Calu3 (cell line): ENCODE data around the gene WWOX. TPM values are rescaled to one million over a fixed set of nuclear protein-coding genes. Genes with fewer than 3 reads are reported as not detected.

Experiments
- BruUV-seq: library from RNA; stranded (reverse); fragments of 400-500 nt; replicated peaks from 2 replicates; lab custom pipeline; 2021; lab: Mats Ljungman, UMichigan
- CTCF ChIA-PET: fragments of 300-600 bp; sonication (Branson Sonifier 250); formaldehyde crosslinking; loops from one replicate; lab custom pipeline; 2022; ENCODE audit warnings: antibody characterized with exemption; lab: Charles Lee
- DNase-seq: peaks from one replicate; pipeline ENCODE4 v3.0.0; 2022
- H3K27ac Mint-ChIP-seq: one replicate; pipeline ENCODE4 v1.8.0; 2022; ENCODE audit warnings: mixed read lengths; ENCODE audit not compliant: unreplicated experiment
- H3K27me3 Mint-ChIP-seq: one replicate; pipeline ENCODE4 v1.8.0; 2022; ENCODE audit warnings: mixed read lengths; ENCODE audit not compliant: unreplicated experiment
- H3K36me3 Mint-ChIP-seq: one replicate; pipeline ENCODE4 v1.8.0; 2022; ENCODE audit warnings: mild to moderate bottlenecking, moderate library complexity, mixed read lengths; ENCODE audit not compliant: insufficient read depth, unreplicated experiment
- H3K4me1 Mint-ChIP-seq: one replicate; pipeline ENCODE4 v1.8.0; 2022; ENCODE audit warnings: mild to moderate bottlenecking, low read depth, mixed read lengths; ENCODE audit not compliant: unreplicated experiment
- H3K4me3 Mint-ChIP-seq: one replicate; pipeline ENCODE4 v1.8.0; 2022; ENCODE audit warnings: mild to moderate bottlenecking, low read depth, moderate library complexity, mixed read lengths; ENCODE audit not compliant: unreplicated experiment
- H3K9me3 Mint-ChIP-seq: one replicate; pipeline ENCODE4 v1.8.0; 2022; ENCODE audit warnings: low read depth, mixed read lengths; ENCODE audit not compliant: unreplicated experiment
- intact Hi-C: fragments of 100-400 bp; cut with micrococcal nuclease; formaldehyde crosslinking; loops from one replicate; pipeline ENCODE4 v1.10.0; 2022; ENCODE audit not compliant: unreplicated experiment
- total RNA-seq: library from RNA; stranded (reverse); gene quantifications from 2 replicates; pipeline ENCODE4 v1.2.3, GENCODE V29; 2022
- TF ChIP-seq, protein P1 (sequence below): fragments of 200-600 bp; IDR thresholded peaks from one replicate; pipeline ENCODE4 v1.8.0; 2022; ENCODE audit warnings: antibody characterized with exemption; ENCODE audit not compliant: unreplicated experiment

The WWOX gene
- total RNA-seq, 1 experiment from 2014 or later, result 33.5 TPM

DNA sequence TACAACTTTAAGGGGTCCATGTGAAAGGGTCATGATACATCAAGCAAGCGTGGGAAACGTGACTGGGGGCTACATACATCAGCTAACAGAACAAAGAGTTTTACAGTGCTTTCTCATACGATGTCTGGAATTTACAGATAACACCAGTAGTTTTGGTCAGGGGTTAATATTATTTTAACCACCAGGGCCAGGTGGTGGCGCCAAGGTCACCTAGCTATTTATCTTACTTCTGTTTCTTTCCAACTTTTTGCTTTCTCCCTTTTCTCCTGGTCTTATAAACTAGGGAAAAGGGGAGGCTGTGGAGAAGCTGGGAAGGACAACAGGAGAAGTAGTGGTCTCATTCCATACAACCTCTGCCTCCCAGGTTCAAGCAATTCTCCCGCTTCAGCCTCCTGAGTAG is 39.2 kb upstream of the WWOX start:
- peaks cover 3% of the 10 kb centered on the region for H3K9me3 Mint-ChIP-seq
- TF ChIP-seq, protein P1, sequence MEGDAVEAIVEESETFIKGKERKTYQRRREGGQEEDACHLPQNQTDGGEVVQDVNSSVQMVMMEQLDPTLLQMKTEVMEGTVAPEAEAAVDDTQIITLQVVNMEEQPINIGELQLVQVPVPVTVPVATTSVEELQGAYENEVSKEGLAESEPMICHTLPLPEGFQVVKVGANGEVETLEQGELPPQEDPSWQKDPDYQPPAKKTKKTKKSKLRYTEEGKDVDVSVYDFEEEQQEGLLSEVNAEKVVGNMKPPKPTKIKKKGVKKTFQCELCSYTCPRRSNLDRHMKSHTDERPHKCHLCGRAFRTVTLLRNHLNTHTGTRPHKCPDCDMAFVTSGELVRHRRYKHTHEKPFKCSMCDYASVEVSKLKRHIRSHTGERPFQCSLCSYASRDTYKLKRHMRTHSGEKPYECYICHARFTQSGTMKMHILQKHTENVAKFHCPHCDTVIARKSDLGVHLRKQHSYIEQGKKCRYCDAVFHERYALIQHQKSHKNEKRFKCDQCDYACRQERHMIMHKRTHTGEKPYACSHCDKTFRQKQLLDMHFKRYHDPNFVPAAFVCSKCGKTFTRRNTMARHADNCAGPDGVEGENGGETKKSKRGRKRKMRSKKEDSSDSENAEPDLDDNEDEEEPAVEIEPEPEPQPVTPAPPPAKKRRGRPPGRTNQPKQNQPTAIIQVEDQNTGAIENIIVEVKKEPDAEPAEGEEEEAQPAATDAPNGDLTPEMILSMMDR, result no peak
- no peak overlapping the region for H3K27ac Mint-ChIP-seq
- DNase-seq, result no peak
- H3K36me3 Mint-ChIP-seq, result no peaks in the 10 kb centered on the region
- no peak overlapping the region for H3K4me3 Mint-ChIP-seq
- H3K4me1 Mint-ChIP-seq, result no peaks in the 10 kb centered on the region
- intact Hi-C loops, result no loop called here
- BruUV-seq, result no TSS peak
- CTCF ChIA-PET, result interaction anchor here (0.9 kb wide), 1 partner anchor 39 kb away, joined by 3 read pairs; the partner anchor contains the start of gene WWOX
- peaks cover 63% of the 10 kb centered on the region for H3K27me3 Mint-ChIP-seq

DNA sequence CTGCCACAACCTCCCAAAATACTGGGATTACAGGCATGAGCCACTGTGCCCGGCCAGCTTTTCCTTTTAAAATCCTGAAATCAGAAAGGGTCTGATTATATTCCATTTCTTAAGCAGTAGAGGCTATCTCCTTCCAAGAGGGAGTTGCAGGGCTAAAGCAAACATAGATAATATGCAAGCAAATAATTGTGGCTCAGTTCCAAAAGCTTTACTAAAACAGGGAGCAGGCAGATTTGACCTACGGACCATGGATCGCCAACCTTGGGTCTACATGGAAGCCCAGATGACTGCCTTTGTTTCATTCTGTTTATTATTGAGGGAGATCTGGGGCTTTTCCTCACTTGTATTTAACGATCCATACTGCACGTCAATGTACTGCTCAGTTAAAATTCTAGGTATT is 38.6 kb upstream of the WWOX start:
- BruUV-seq, result no TSS peak
- intact Hi-C loops, result no loop called here
- no peak for DNase-seq
- H3K27me3 Mint-ChIP-seq, result peaks cover 64% of the 10 kb centered on the region
- no peak overlapping the region for H3K27ac Mint-ChIP-seq
- CTCF ChIA-PET, result no interaction called here
- H3K9me3 Mint-ChIP-seq, result peaks cover 3% of the 10 kb centered on the region
- H3K4me1 Mint-ChIP-seq, result no peaks in the 10 kb centered on the region
- H3K4me3 Mint-ChIP-seq, result no peak overlapping the region
- no peaks in the 10 kb centered on the region for H3K36me3 Mint-ChIP-seq
- TF ChIP-seq, protein P1, result no peak

DNA sequence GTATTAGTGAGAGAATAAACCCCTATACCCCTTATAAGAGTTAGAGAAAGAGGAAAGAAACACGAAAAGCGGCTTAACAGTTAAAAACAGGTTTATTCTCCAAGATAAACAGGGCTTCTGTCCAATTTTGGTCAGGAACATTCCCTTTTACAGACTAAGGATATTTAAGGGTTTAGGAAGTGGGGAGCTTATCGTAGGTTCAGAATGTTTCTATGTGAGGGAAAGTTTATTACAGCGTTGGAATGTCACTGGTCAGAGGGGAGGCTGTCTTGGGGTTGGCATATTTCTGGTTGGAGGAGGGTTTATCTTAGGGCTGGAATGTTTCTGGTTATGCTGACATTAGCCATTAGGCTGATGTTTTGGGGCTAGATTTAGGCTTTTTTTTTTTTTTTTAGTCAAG is 34.1 kb upstream of the WWOX start:
- TF ChIP-seq, protein P1, result no peak
- no TSS peak for BruUV-seq
- H3K27me3 Mint-ChIP-seq, result peaks cover 43% of the 10 kb centered on the region
- CTCF ChIA-PET, result interaction anchor here (0.6 kb wide), 1 partner anchor 1480 kb away, joined by 8 read pairs; no protein-coding TSS in a partner anchor
- no peak for DNase-seq
- H3K27ac Mint-ChIP-seq, result no peak overlapping the region
- peaks cover 5% of the 10 kb centered on the region for H3K9me3 Mint-ChIP-seq
- H3K36me3 Mint-ChIP-seq, result no peaks in the 10 kb centered on the region
- no peaks in the 10 kb centered on the region for H3K4me1 Mint-ChIP-seq
- intact Hi-C loops, result no loop called here
- no peak overlapping the region for H3K4me3 Mint-ChIP-seq

DNA sequence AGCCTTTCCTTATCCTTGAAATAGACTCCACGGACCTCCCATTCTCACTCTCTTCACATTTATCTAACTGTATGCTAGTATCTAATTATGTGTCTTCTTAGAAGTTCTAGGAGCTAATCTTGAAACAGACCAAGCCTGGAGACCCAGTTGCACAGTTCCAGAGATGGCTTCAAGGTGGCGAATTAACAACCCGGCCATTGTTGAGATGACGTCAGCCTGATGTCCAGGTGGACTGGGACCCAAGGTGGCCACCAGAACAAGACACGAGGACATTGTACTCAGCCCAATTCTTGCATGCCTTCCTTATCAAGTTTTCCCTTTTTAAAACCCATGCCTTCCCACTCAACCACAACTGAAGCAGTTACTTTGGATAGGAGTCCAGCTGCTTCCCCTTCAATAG is 29.5 kb upstream of the WWOX start:
- Mint-ChIP-seq H3K4me3 (no peak overlapping the region), H3K4me1 (no peaks in the 10 kb centered on the region), H3K27me3 (peaks cover 12% of the 10 kb centered on the region), H3K36me3 (no peaks in the 10 kb centered on the region), H3K27ac (no peak overlapping the region), H3K9me3 (peaks cover 5% of the 10 kb centered on the region)
- no TSS peak for BruUV-seq
- TF ChIP-seq, protein P1, result no peak
- intact Hi-C loops, result no loop called here
- CTCF ChIA-PET, result no interaction called here
- DNase-seq, result no peak
